K562 (cell line): ENCODE data around the gene ACAT2.

Source experiments
- GTF2A2 ChIP-seq: IDR thresholded peaks from 2 replicates; pipeline ENCODE4 v1.6.1; 2016; ENCODE audit warnings: mild to moderate bottlenecking, missing genetic modification characterization, missing compliant biosample characterization
- HDAC1 ChIP-seq, 2 experiments: fragments of 450-650 bp; IDR thresholded peaks; 2 replicates each; pipeline ENCODE4 v1.6.1; 2016 to 2017; ENCODE audit warnings: inconsistent platforms in 1 of 2, mild to moderate bottlenecking in 1 of 2, moderate library complexity in 1 of 2
- IRF9 ChIP-seq: fragments of 450-650 bp; IDR thresholded peaks from 2 replicates; pipeline ENCODE4 v1.6.1; 2016; ENCODE audit warnings: missing biosample characterization, missing genetic modification characterization
- MIER1 ChIP-seq: fragments of 450-650 bp; IDR thresholded peaks from 2 replicates; pipeline ENCODE4 v1.6.1; 2016; ENCODE audit warnings: antibody characterized with exemption, mild to moderate bottlenecking, low read depth
- MYNN ChIP-seq, 2 experiments: sonication (generic); formaldehyde crosslinking in 1 of 2; IDR thresholded peaks; 2 replicates each; pipeline versions ENCODE4 v1.5.0 to v1.6.1; 2016 to 2020; ENCODE audit warnings: antibody characterized with exemption in 1 of 2, missing genetic modification reagents in 1 of 2

DNA sequence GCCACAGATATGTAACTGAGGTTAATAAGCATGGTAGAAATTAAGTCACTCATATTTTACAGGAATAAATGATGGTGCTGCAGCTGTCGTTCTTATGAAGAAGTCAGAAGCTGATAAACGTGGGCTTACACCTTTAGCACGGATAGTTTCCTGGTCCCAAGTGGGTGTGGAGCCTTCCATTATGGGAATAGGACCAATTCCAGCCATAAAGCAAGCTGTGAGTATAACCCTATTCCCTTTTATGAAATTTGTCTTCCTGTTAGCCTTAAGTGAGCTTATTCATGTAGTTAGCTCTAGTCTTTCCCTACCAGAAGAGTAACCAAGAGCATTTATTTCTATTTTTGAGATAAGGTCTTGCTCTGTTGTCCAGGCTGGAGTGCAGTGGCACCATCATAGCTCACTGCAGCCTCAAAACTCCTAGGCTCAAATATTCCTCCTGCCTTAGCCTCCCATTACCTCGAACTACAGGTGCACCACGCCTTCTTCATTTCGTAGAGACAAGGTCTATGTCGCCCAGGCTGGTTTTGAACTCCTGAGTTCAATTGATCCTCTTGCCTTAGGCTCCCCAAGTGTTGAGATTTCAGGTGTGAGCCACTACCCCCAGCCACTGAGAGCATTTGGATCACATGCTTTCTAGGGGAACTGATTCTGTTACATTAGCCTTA lies 15.5 kb downstream of the ACAT2 start:
- no peak for TF ChIP-seq MIER1
- TF ChIP-seq HDAC1 (IDR thresholded peaks at IDR 0.05), result no peak
- no peak for TF ChIP-seq IRF9 (tag)
- TF ChIP-seq MYNN (IDR thresholded peaks at IDR 0.05), result peak; percentile 55; the same call in 1 of the 2 replicates
- TF ChIP-seq MYNN (CRISPR knock-in tag; IDR thresholded peaks at IDR 0.05), result no peak
- no peak for TF ChIP-seq GTF2A2 (tag)
